ENCODE measurements around the gene FOXO1. TPM values are rescaled to one million over a fixed set of nuclear protein-coding genes. Genes with fewer than 3 reads are reported as not detected.

The FOXO1 gene
- total and polyA plus RNA-seq, 12 donors = 3.4 to 31.2 (median 15.8) TPM

- Histone ChIP-seq H3K9me3 (peaks cover 0 to 9% (median 0%) of the 10 kb centered on the region in 11 donors), H3K27me3 (no peaks in the 10 kb centered on the region), H3K4me3 (peak overlapping the region in 1 of 10 donors; percentile 6), H3K4me1 (peaks cover 0 to 35% (median 25%) of the 10 kb centered on the region in 9 donors), H3K27ac (peak overlapping the region in 9 of 10 donors; percentile 28 to 68 (median 53)), H3K36me3 (no peaks in the 10 kb centered on the region)
- 47 to 56% methylated on average over 3 of the region's 3 CpGs for WGBS, 2 donors
- TF ChIP-seq CTCF (IDR thresholded peaks at IDR 0.05) = no peak
- DNase-seq = peak in 1 of 2 donors; percentile 48
- peak; percentile 68 to 89 (median 83) for ATAC-seq
- intact Hi-C loops (cut with DNase I) = loop anchor here in 3 of 10 donors (2.0 to 5.0 kb wide), 3 partner anchors 23 to 79 kb away; no protein-coding TSS in a partner anchor
These were observed 158.3 kb downstream of the FOXO1 start for GRCh38 chr13:40508127-40508526.

- H3K4me1 ChIP-seq = peaks cover 0 to 35% (median 25%) of the 10 kb centered on the region in 9 donors
- 81 to 85% methylated on average over 11 of the region's 11 CpGs for WGBS, 2 donors
- intact Hi-C loops (cut with DNase I) = loop anchor here in 2 of 10 donors (5.0 kb wide), 2 partner anchors 50 to 80 kb away; no protein-coding TSS in a partner anchor
- no peaks in the 10 kb centered on the region for H3K27me3 ChIP-seq
- ATAC-seq (no peak), DNase-seq (no peak)
- H3K27ac ChIP-seq = peak overlapping the region in 2 of 10 donors; percentile 4 to 19
- no peaks in the 10 kb centered on the region for H3K36me3 ChIP-seq
- H3K4me3 ChIP-seq = no peak overlapping the region
- TF ChIP-seq CTCF (IDR thresholded peaks at IDR 0.05) = no peak
- H3K9me3 ChIP-seq = peaks cover 0 to 9% (median 0%) of the 10 kb centered on the region in 11 donors
These were observed 159.6 kb downstream of the FOXO1 start for GRCh38 chr13:40506592-40507446.

Other genes with a start within 250 kb of the FOXO1 start
- gene MRPS31, start 104.5 kb upstream of the FOXO1 start, total RNA-seq = 10 to 100 TPM; 22.2 to 32.9 (median 30.4) TPM
- gene MRPS31, start 104.5 kb upstream of the FOXO1 start, polyA plus RNA-seq = 100 to 1,000 TPM in 1 of 2 donors, 10 to 100 TPM in 1; 32.8 to 121 TPM
- gene SLC25A15, start 123.0 kb upstream of the FOXO1 start, total RNA-seq = 1 to 10 TPM; 3.3 to 6.0 (median 4.9) TPM
- 1 to 10 TPM in 1 of 2 donors, under 1 TPM in 1; 0.73 to 4.8 TPM for gene SLC25A15, start 123.0 kb upstream of the FOXO1 start, polyA plus RNA-seq

Data from heart right ventricle (tissue), 16 donors.